SK-N-SH (cell line): ENCODE measurements around the gene ELOA. TPM values are rescaled to one million over a fixed set of nuclear protein-coding genes. Genes with fewer than 3 reads are reported as not detected.

Source experiments
- CTCF ChIA-PET: fragments of 300-600, 350-600 bp; formaldehyde crosslinking; extraction: SDS; loops from one replicate; lab custom pipeline; 2021; lab: Yijun Ruan, JAX
- POLR2A ChIA-PET: fragments of 350-600 bp; sonication (Branson Sonifier 250); formaldehyde crosslinking; extraction: SDS; loops from one replicate; lab custom pipeline; 2020; ENCODE audit warnings: antibody characterized with exemption, inconsistent platforms; lab: Yijun Ruan, JAX
- DNase-seq: peaks from one replicate; pipeline ENCODE4 v3.0.0; 2012
- H2AFZ ChIP-seq: fragments of 200-600 bp; sonication (generic); 2 replicates; pipeline ENCODE4 v1.8.1; 2016; ENCODE audit warnings: antibody characterized with exemption, mild to moderate bottlenecking, low read depth
- H3F3A ChIP-seq: fragments of 200-600 bp; sonication (generic); replicated peaks from 2 replicates; pipeline ENCODE3; 2016; ENCODE audit warnings: antibody characterized with exemption, mild to moderate bottlenecking; ENCODE audit not compliant: insufficient read depth
- H3K27ac ChIP-seq, 2 experiments: fragments of 200-500 bp in 1 of 2; fragments of 200-600 bp in 1 of 2; sonication (Bioruptor generic) in 1 of 2; sonication (generic), shearing (Covaris generic) in 1 of 2; 2 replicates each; pipeline versions ENCODE4 v1.5.1 to v1.6.1; 2014 to 2016; ENCODE audit warnings: low read depth in 2 of 2, inconsistent platforms in 1 of 2, low read length in 1 of 2, mild to moderate bottlenecking in 1 of 2, mixed read lengths in 1 of 2
- H3K27me3 ChIP-seq: fragments of 200-600 bp; sonication (generic), shearing (Covaris generic); 2 replicates; pipeline ENCODE4 v1.6.1; 2016; ENCODE audit warnings: mixed run types; ENCODE audit not compliant: insufficient read depth
- H3K36me3 ChIP-seq, 2 experiments: fragments of 200-500 bp in 1 of 2; fragments of 200-600 bp in 1 of 2; sonication (Bioruptor generic) in 1 of 2; sonication (generic) in 1 of 2; replicated peaks in 1 of 2; 2 replicates each; pipeline versions ENCODE3 to v1.5.1; 2014 to 2016; ENCODE audit warnings: low read length in 1 of 2, mild to moderate bottlenecking in 1 of 2; ENCODE audit not compliant: insufficient read depth in 2 of 2, control insufficient read depth in 1 of 2
- H3K4me1 ChIP-seq, 2 experiments: fragments of 200-500 bp in 1 of 2; fragments of 200-600 bp in 1 of 2; sonication (Bioruptor generic) in 1 of 2; sonication (generic), shearing (Covaris generic) in 1 of 2; 2 replicates each; pipeline versions ENCODE4 v1.5.1 to v1.6.1; 2014 to 2016; ENCODE audit warnings: low read depth in 1 of 2, low read length in 1 of 2, mixed run types in 1 of 2; ENCODE audit not compliant: insufficient read depth in 2 of 2, control insufficient read depth in 1 of 2
- H3K4me2 ChIP-seq: fragments of 200-600 bp; sonication (generic), shearing (Covaris generic); 2 replicates; pipeline ENCODE4 v1.6.1; 2017; ENCODE audit warnings: mixed run types
- H3K4me3 ChIP-seq, 2 experiments: fragments of 200-500 bp in 1 of 2; fragments of 200-600 bp in 1 of 2; sonication (Bioruptor generic) in 1 of 2; sonication (generic), shearing (Covaris generic) in 1 of 2; 2 replicates each; pipeline versions ENCODE4 v1.5.1 to v1.8.1; 2014 to 2016; ENCODE audit warnings: low read depth in 2 of 2, inconsistent platforms in 1 of 2, low read length in 1 of 2, mild to moderate bottlenecking in 1 of 2, mixed read lengths in 1 of 2, moderate library complexity in 1 of 2
- H3K79me2 ChIP-seq: fragments of 200-600 bp; sonication (generic); 2 replicates; pipeline ENCODE4 v1.8.1; 2017; ENCODE audit warnings: mild to moderate bottlenecking; ENCODE audit not compliant: insufficient read depth
- H3K9ac ChIP-seq: fragments of 200-600 bp; sonication (generic); 2 replicates; pipeline ENCODE4 v1.6.1; 2017; ENCODE audit warnings: mixed run types
- H3K9me2 ChIP-seq: fragments of 200-600 bp; sonication (generic); 2 replicates; pipeline ENCODE4 v1.6.1; 2017; ENCODE audit warnings: mixed run types
- H3K9me3 ChIP-seq: fragments of 200-600 bp; sonication (generic); 2 replicates; pipeline ENCODE4 v1.6.1; 2017; ENCODE audit warnings: mixed run types, mild to moderate bottlenecking, moderate library complexity
- H4K20me1 ChIP-seq: fragments of 200-600 bp; sonication (generic); 2 replicates; pipeline ENCODE4 v1.6.1; 2017; ENCODE audit warnings: mild to moderate bottlenecking, mixed run types; ENCODE audit not compliant: insufficient read depth
- ELF1 ChIP-seq: IDR thresholded peaks from 2 replicates; pipeline ENCODE4 v1.4.0; 2012
- FOSL2 ChIP-seq: IDR thresholded peaks from 2 replicates; pipeline ENCODE4 v1.4.0; 2012; ENCODE audit warnings: low read depth, mild to moderate bottlenecking, moderate library complexity, borderline replicate concordance
- FOXM1 ChIP-seq: IDR thresholded peaks from 2 replicates; pipeline ENCODE4 v1.4.0; 2012; ENCODE audit warnings: low read depth, mild to moderate bottlenecking
- GABPA ChIP-seq: IDR thresholded peaks from 2 replicates; pipeline ENCODE4 v1.4.0; 2012; ENCODE audit warnings: low read depth, mild to moderate bottlenecking
- GATA2 ChIP-seq: sonication (generic); formaldehyde crosslinking; IDR thresholded peaks from 2 replicates; pipeline ENCODE4 v1.5.0; 2020; ENCODE audit warnings: mild to moderate bottlenecking, missing genetic modification reagents
- MXI1 ChIP-seq: IDR thresholded peaks from 2 replicates; pipeline ENCODE4 v1.6.1; 2012; ENCODE audit warnings: mild to moderate bottlenecking, low read depth, low read length, improper control_type of control experiment
- NFIC ChIP-seq: IDR thresholded peaks from 2 replicates; pipeline ENCODE4 v1.4.0; 2012; ENCODE audit warnings: borderline replicate concordance
- SIN3A ChIP-seq: IDR thresholded peaks from 2 replicates; pipeline ENCODE4 v1.6.1; 2012; ENCODE audit warnings: low read depth, mild to moderate bottlenecking, low read length, moderate library complexity, borderline replicate concordance
- SMC3 ChIP-seq: IDR thresholded peaks from 2 replicates; pipeline ENCODE4 v1.6.1; 2012; ENCODE audit warnings: low read depth, low read length, improper control_type of control experiment
- TCF12 ChIP-seq: IDR thresholded peaks from 2 replicates; pipeline ENCODE4 v1.4.0; 2012
- USF1 ChIP-seq: IDR thresholded peaks from 2 replicates; pipeline ENCODE4 v1.4.0; 2012; ENCODE audit warnings: low read depth, borderline replicate concordance
- USF2 ChIP-seq: fragments of 150-350 bp; IDR thresholded peaks from 2 replicates; pipeline ENCODE4 v1.6.1; 2017; ENCODE audit warnings: antibody characterized with exemption, low read length, low read depth, borderline replicate concordance
- YY1 ChIP-seq: IDR thresholded peaks from 2 replicates; pipeline ENCODE4 v1.4.0; 2012; ENCODE audit warnings: low read depth, mild to moderate bottlenecking
- WGBS: methylation state at CpG from one replicate; pipeline ENCODE4 v1.1.6; 2017; ENCODE audit warnings: low lambda C conversion rate; 5-methylcytosine and 5-hydroxymethylcytosine counted together
- polyA plus RNA-seq, 3 experiments: library from polyadenylated mRNA; depleted of rRNA; stranded (reverse); fragments of >200 nt; gene quantifications; 2 replicates each; pipeline ENCODE4 v1.2.3, GENCODE V29; 2012
- TF ChIP-seq, protein P1 (sequence below): IDR thresholded peaks from 2 replicates; pipeline ENCODE4 v1.4.0; 2012; ENCODE audit warnings: low read depth, borderline replicate concordance

The ELOA gene
- polyA plus RNA-seq, 1 of the 3 experiments (the other 2 are of a cell fraction): 14.5 TPM

DNA sequence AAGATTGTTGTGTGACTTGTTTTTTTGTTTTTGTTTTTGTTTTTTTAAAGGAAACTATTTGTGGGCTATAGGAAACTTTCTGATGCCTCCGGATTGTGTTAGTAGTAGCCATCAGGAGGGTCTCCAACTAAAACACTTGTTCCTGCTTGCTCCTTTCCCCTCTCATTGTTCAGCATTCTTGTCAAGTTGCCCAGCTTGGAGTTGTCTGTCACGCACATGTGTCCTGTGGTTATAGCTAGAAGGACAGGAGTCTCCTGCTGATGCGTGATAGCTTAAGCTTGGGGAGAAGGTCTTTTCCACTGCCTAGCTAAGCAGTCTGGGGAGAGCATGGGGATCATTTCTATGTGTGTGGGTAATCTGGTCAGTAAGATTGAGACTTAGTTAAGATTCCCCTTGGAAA lies 44.4 kb downstream of the ELOA start:
- H3K4me3 ChIP-seq: no peak overlapping the region
- TF ChIP-seq USF1 (no peak), USF2 (no peak)
- H3K27me3 ChIP-seq: no peaks in the 10 kb centered on the region
- CTCF ChIA-PET: interaction anchor here (1.4 to 1.8 kb wide), 2 partner anchors 11 to 81 kb away, joined by 4 to 5 read pairs; partner anchors contain the start of gene FUCA1
- no peak overlapping the region for H3K4me2 ChIP-seq
- 0 out of 2 replicates have a peak, but pooled peaks cover 5% of the 10 kb centered on the region for H4K20me1 ChIP-seq
- H3K36me3 ChIP-seq: peaks cover 27 to 50% of the 10 kb centered on the region in 2 experiments
- DNase-seq: no peak
- H3K9me2 ChIP-seq: no peaks in the 10 kb centered on the region
- peaks cover 25% of the 10 kb centered on the region for H3F3A ChIP-seq
- no peaks in the 10 kb centered on the region for H3K9me3 ChIP-seq
- POLR2A ChIA-PET: interaction anchor here (2.2 kb wide), 1 partner anchor 9 kb away, joined by 8 read pairs; the partner anchor contains the start of gene PITHD1
- no peak overlapping the region for H3K9ac ChIP-seq
- H3K4me1 ChIP-seq: peaks cover 6 to 13% of the 10 kb centered on the region in 2 experiments; a peak in 3 of 4 replicates
- WGBS: 96% methylated on average over 3 of the region's 3 CpGs
- H3K27ac ChIP-seq: no peak overlapping the region
- H2AFZ ChIP-seq: no peak overlapping the region
- peaks cover 54% of the 10 kb centered on the region for H3K79me2 ChIP-seq

GRCh38 chr1:23788695-23789094 lies 45.4 kb downstream of the ELOA start:
- Histone ChIP-seq H3K79me2 (peaks cover 54% of the 10 kb centered on the region), H2AFZ (no peak overlapping the region), H4K20me1 (0 out of 2 replicates have a peak, but pooled peaks cover 2% of the 10 kb centered on the region), H3K4me2 (no peak overlapping the region), H3K27ac (peak overlapping the region in 1 of 2 experiments; percentile 91; a peak in 1 of 4 replicates), H3K4me3 (no peak overlapping the region), H3K9me3 (no peaks in the 10 kb centered on the region), H3K9ac (no peak overlapping the region), H3K36me3 (peaks cover 35 to 52% of the 10 kb centered on the region in 2 experiments), H3F3A (peaks cover 25% of the 10 kb centered on the region), H3K9me2 (no peaks in the 10 kb centered on the region), H3K27me3 (no peaks in the 10 kb centered on the region), H3K4me1 (peaks cover 6 to 21% of the 10 kb centered on the region in 2 experiments; a peak in 3 of 4 replicates)
- DNase-seq: no peak
- CTCF ChIA-PET: interaction anchor here (1.1 to 1.8 kb wide), 3 partner anchors 10 to 128 kb away, joined by 4 to 5 read pairs (median 4); partner anchors contain the start of gene FUCA1
- WGBS: 94% methylated on average over 3 of the region's 3 CpGs
- POLR2A ChIA-PET: interaction anchor here (2.2 kb wide), 1 partner anchor 10 kb away, joined by 8 read pairs; the partner anchor contains the start of gene PITHD1
- TF ChIP-seq SIN3A (no peak), GATA2 (CRISPR knock-in tag) (no peak), NFIC (no peak), YY1 (no peak), FOXM1 (no peak), ELF1 (no peak), SMC3 (no peak), MXI1 (no peak), FOSL2 (no peak), USF1 (no peak), GABPA (no peak), TCF12 (no peak)
- TF ChIP-seq, protein P1, sequence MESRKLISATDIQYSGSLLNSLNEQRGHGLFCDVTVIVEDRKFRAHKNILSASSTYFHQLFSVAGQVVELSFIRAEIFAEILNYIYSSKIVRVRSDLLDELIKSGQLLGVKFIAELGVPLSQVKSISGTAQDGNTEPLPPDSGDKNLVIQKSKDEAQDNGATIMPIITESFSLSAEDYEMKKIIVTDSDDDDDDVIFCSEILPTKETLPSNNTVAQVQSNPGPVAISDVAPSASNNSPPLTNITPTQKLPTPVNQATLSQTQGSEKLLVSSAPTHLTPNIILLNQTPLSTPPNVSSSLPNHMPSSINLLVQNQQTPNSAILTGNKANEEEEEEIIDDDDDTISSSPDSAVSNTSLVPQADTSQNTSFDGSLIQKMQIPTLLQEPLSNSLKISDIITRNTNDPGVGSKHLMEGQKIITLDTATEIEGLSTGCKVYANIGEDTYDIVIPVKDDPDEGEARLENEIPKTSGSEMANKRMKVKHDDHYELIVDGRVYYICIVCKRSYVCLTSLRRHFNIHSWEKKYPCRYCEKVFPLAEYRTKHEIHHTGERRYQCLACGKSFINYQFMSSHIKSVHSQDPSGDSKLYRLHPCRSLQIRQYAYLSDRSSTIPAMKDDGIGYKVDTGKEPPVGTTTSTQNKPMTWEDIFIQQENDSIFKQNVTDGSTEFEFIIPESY: no peak
- TF ChIP-seq, all 33 proteins: peak for 0
